HCT116 (cell line): Measurements from ENCODE around the gene RPL15.

Experiments used
- POLR2AphosphoS5 ChIP-seq: IDR thresholded peaks from 2 replicates; pipeline ENCODE4 v1.6.1; 2011; ENCODE audit warnings: mild to moderate bottlenecking, low read depth, low read length, moderate library complexity
- TF ChIP-seq, protein P1 (sequence below), 3 experiments: fragments of 200-600 bp in 1 of 3; sonication (generic) in 1 of 3; IDR thresholded peaks in 2 of 3; conservative IDR thresholded peaks in 1 of 3; 2 replicates each; pipeline ENCODE4 v1.5.1; 2012 to 2017; ENCODE audit warnings: low read depth in 2 of 3, low read length in 2 of 3, antibody characterized with exemption in 1 of 3, borderline replicate concordance in 1 of 3, control low read depth in 1 of 3, mild to moderate bottlenecking in 1 of 3, mixed read lengths in 1 of 3, mixed run types in 1 of 3, moderate library complexity in 1 of 3; ENCODE audit not compliant: insufficient read depth in 1 of 3
- TF ChIP-seq, protein P2 (sequence below): IDR thresholded peaks from 2 replicates; pipeline ENCODE4 v1.6.1; 2011; ENCODE audit warnings: mild to moderate bottlenecking, low read length, moderate library complexity; ENCODE audit not compliant: insufficient replicate concordance; ENCODE audit errors: extremely low read depth

DNA sequence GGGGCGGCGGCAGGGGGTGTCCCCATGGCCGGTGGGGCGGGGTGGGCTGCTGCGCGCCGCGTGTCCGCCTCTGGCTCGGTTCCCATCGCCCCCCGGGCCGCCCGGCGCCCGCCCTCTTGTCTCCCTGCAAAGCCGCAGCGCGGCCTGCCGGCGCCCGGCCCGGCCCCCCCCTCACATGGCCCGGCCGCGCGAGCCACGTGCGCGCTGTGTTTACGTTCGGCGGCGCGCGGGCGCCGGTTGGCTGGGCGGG, 28.7 kb downstream of the RPL15 start:
- no peak for TF ChIP-seq POLR2AphosphoS5
- TF ChIP-seq, protein P1, sequence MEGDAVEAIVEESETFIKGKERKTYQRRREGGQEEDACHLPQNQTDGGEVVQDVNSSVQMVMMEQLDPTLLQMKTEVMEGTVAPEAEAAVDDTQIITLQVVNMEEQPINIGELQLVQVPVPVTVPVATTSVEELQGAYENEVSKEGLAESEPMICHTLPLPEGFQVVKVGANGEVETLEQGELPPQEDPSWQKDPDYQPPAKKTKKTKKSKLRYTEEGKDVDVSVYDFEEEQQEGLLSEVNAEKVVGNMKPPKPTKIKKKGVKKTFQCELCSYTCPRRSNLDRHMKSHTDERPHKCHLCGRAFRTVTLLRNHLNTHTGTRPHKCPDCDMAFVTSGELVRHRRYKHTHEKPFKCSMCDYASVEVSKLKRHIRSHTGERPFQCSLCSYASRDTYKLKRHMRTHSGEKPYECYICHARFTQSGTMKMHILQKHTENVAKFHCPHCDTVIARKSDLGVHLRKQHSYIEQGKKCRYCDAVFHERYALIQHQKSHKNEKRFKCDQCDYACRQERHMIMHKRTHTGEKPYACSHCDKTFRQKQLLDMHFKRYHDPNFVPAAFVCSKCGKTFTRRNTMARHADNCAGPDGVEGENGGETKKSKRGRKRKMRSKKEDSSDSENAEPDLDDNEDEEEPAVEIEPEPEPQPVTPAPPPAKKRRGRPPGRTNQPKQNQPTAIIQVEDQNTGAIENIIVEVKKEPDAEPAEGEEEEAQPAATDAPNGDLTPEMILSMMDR (IDR thresholded peaks at IDR 0.05 in 2 of 3, conservative IDR thresholded peaks at IDR 0.05 in 1 of 3; ENCODE audit: borderline replicate concordance in 1 of 3, insufficient read depth in 1 of 3, low read depth in 2 of 3, low read length in 2 of 3) = no peak
- TF ChIP-seq, protein P2, sequence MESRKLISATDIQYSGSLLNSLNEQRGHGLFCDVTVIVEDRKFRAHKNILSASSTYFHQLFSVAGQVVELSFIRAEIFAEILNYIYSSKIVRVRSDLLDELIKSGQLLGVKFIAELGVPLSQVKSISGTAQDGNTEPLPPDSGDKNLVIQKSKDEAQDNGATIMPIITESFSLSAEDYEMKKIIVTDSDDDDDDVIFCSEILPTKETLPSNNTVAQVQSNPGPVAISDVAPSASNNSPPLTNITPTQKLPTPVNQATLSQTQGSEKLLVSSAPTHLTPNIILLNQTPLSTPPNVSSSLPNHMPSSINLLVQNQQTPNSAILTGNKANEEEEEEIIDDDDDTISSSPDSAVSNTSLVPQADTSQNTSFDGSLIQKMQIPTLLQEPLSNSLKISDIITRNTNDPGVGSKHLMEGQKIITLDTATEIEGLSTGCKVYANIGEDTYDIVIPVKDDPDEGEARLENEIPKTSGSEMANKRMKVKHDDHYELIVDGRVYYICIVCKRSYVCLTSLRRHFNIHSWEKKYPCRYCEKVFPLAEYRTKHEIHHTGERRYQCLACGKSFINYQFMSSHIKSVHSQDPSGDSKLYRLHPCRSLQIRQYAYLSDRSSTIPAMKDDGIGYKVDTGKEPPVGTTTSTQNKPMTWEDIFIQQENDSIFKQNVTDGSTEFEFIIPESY = peak; percentile 9
